GM23338 (cell line): Measurements from ENCODE around the gene RAI14. TPM values are rescaled to one million over a fixed set of nuclear protein-coding genes. Genes with fewer than 3 reads are reported as not detected.

Source experiments
- ATAC-seq: fragments of 200-7000 bp; cut with Tn5 transposase; 3 replicates; pipeline ENCODE4 v1.9.1; 2020
- DNase-seq: peaks from one replicate; pipeline ENCODE4 v3.0.0-alpha.2; 2015; ENCODE audit warnings: low spot score
- H2AFZ ChIP-seq: fragments of 200-600 bp; sonication (generic); 2 replicates; pipeline ENCODE4 v1.8.0; 2016; ENCODE audit warnings: antibody characterized with exemption, mild to moderate bottlenecking, moderate library complexity
- H3F3A ChIP-seq: fragments of 200-600 bp; sonication (generic); replicated peaks from 2 replicates; pipeline ENCODE4 v1.8.0; 2017; ENCODE audit warnings: antibody characterized with exemption, mixed run types, low read depth
- H3K27ac ChIP-seq: fragments of 200-600 bp; sonication (generic); 2 replicates; pipeline ENCODE4 v1.6.1; 2016; ENCODE audit warnings: low read depth
- H3K27me3 ChIP-seq: fragments of 200-600 bp; sonication (generic); 2 replicates; pipeline ENCODE4 v1.8.0; 2016; ENCODE audit warnings: mild to moderate bottlenecking, mixed run types, moderate library complexity; ENCODE audit not compliant: insufficient read depth
- H3K36me3 ChIP-seq: fragments of 200-600 bp; sonication (generic); 2 replicates; pipeline ENCODE4 v1.8.0; 2016; ENCODE audit warnings: mild to moderate bottlenecking; ENCODE audit not compliant: insufficient read depth
- H3K4me1 ChIP-seq: fragments of 200-600 bp; sonication (generic); 2 replicates; pipeline ENCODE4 v1.8.0; 2016; ENCODE audit warnings: mild to moderate bottlenecking, moderate library complexity; ENCODE audit not compliant: insufficient read depth
- H3K4me2 ChIP-seq: fragments of 200-600 bp; sonication (generic); 2 replicates; pipeline ENCODE4 v1.7.1; 2017; ENCODE audit warnings: mixed run types
- H3K4me3 ChIP-seq: fragments of 200-600 bp; sonication (generic); 2 replicates; pipeline ENCODE4 v1.6.1; 2016; ENCODE audit warnings: mixed run types
- H3K79me2 ChIP-seq: fragments of 200-600 bp; sonication (generic); replicated peaks from 2 replicates; pipeline ENCODE4 v1.8.0; 2017; ENCODE audit warnings: mild to moderate bottlenecking; ENCODE audit not compliant: insufficient read depth
- H3K9me2 ChIP-seq: fragments of 200-600 bp; sonication (generic); 2 replicates; pipeline ENCODE4 v1.8.0; 2017; ENCODE audit not compliant: insufficient read depth
- H4K20me1 ChIP-seq: fragments of 200-600 bp; sonication (generic); replicated peaks from 2 replicates; pipeline ENCODE4 v1.8.0; 2017; ENCODE audit warnings: mild to moderate bottlenecking; ENCODE audit not compliant: insufficient read depth
- H3K27ac Mint-ChIP-seq: 2 replicates; pipeline ENCODE4 v1.8.0; 2020; ENCODE audit warnings: inconsistent platforms, mild to moderate bottlenecking, moderate library complexity, mixed read lengths
- H3K27me3 Mint-ChIP-seq: 3 replicates; pipeline ENCODE4 v1.8.0; 2022; ENCODE audit warnings: low read depth, mild to moderate bottlenecking, moderate library complexity, mixed read lengths, inconsistent platforms; ENCODE audit not compliant: insufficient read depth, poor library complexity
- H3K36me3 Mint-ChIP-seq: 3 replicates; pipeline ENCODE4 v1.8.0; 2021; ENCODE audit warnings: low read depth, mild to moderate bottlenecking, inconsistent platforms, moderate library complexity, mixed read lengths
- H3K4me1 Mint-ChIP-seq: 3 replicates; pipeline ENCODE4 v1.8.0; 2020; ENCODE audit warnings: mild to moderate bottlenecking, inconsistent platforms, mixed read lengths
- H3K4me3 Mint-ChIP-seq: 3 replicates; pipeline ENCODE4 v1.8.0; 2021; ENCODE audit warnings: moderate library complexity, mild to moderate bottlenecking, inconsistent platforms, mixed read lengths
- H3K9me3 Mint-ChIP-seq: 3 replicates; pipeline ENCODE4 v1.8.0; 2020; ENCODE audit warnings: moderate library complexity, mild to moderate bottlenecking, inconsistent platforms, mixed read lengths
- CREB1 ChIP-seq: fragments of 250-450 bp; sonication (Bioruptor Pico); IDR thresholded peaks from 2 replicates; pipeline ENCODE4 v1.5.0; 2020; ENCODE audit warnings: low read depth, mild to moderate bottlenecking, moderate library complexity
- CTCF ChIP-seq, 2 experiments: fragments of 200-600 bp in 1 of 2; sonication (generic) in 1 of 2; conservative IDR thresholded peaks; 2 replicates each; pipeline versions ENCODE4 v1.5.1 to v1.6.1; 2016 to 2017; ENCODE audit warnings: antibody characterized with exemption in 2 of 2, low read depth in 2 of 2, mild to moderate bottlenecking in 2 of 2, moderate library complexity in 1 of 2
- ETS1 ChIP-seq: IDR thresholded peaks from 2 replicates; pipeline ENCODE4 v1.6.1; 2016; ENCODE audit warnings: antibody characterized with exemption
- EZH2 ChIP-seq: fragments of 200-600 bp; sonication (generic); IDR thresholded peaks from one replicate; pipeline ENCODE4 v1.8.0; 2017; ENCODE audit warnings: antibody characterized with exemption, mild to moderate bottlenecking, low read depth; ENCODE audit not compliant: unreplicated experiment
- EZH2phosphoT487 ChIP-seq: fragments of 200-600 bp; sonication (generic); IDR thresholded peaks from one replicate; pipeline ENCODE4 v1.8.1; 2018; ENCODE audit warnings: antibody characterized with exemption; ENCODE audit not compliant: unreplicated experiment
- JUNB ChIP-seq: IDR thresholded peaks from one replicate; pipeline ENCODE4 v1.6.1; 2016; ENCODE audit warnings: antibody characterized with exemption; ENCODE audit not compliant: unreplicated experiment
- STAT1 ChIP-seq: IDR thresholded peaks from one replicate; pipeline ENCODE4 v1.6.1; 2016; ENCODE audit warnings: antibody characterized with exemption; ENCODE audit not compliant: unreplicated experiment
- ZNF114 ChIP-seq: fragments of 250-450 bp; sonication (Bioruptor Pico); IDR thresholded peaks from 2 replicates; pipeline ENCODE4 v1.5.0; 2020; ENCODE audit warnings: mild to moderate bottlenecking, moderate library complexity
- ZNF331 ChIP-seq: fragments of 250-450 bp; sonication (Bioruptor Pico); IDR thresholded peaks from 2 replicates; pipeline ENCODE4 v1.5.0; 2020; ENCODE audit warnings: low read depth, mild to moderate bottlenecking, moderate library complexity
- ZNF462 ChIP-seq: fragments of 250-450 bp; sonication (Bioruptor Pico); IDR thresholded peaks from 2 replicates; pipeline ENCODE4 v1.5.0; 2020; ENCODE audit warnings: mild to moderate bottlenecking, moderate library complexity
- polyA plus RNA-seq: library from polyadenylated mRNA; unstranded; fragments of >200 nt; fragmentation: Nextera tagmentation; extraction: Ambion mirVana; gene quantifications from 2 replicates; pipeline ENCODE4 v1.2.1, GENCODE V29; 2016
- total RNA-seq: library from RNA; depleted of rRNA; stranded (reverse); fragments of >200 nt; shearing (Covaris generic); gene quantifications from 2 replicates; pipeline ENCODE4 v1.2.3, GENCODE V29; 2014

RAI14 gene
- total and polyA plus RNA-seq, 2 experiments from 2014 or later: 58.8 to 95.8 TPM

- Mint-ChIP-seq H3K9me3 (no peaks in the 10 kb centered on the region; the same call in 2 of the 3 replicates), H3K27ac (no peak overlapping the region), H3K36me3 (peaks cover 21% of the 10 kb centered on the region), H3K4me1 (peaks cover 11% of the 10 kb centered on the region; the same call in 2 of the 3 replicates), H3K27me3 (no peaks in the 10 kb centered on the region), H3K4me3 (no peak overlapping the region)
- Histone ChIP-seq H3K36me3 (no peaks in the 10 kb centered on the region), H3K27ac (no peak overlapping the region), H3K79me2 (no peaks in the 10 kb centered on the region), H3K4me3 (no peak overlapping the region), H3K4me1 (peaks cover 9% of the 10 kb centered on the region; the same call in 1 of the 2 replicates), H2AFZ (no peak overlapping the region), H3F3A (0 out of 2 replicates have a peak, but pooled peaks cover 3% of the 10 kb centered on the region), H3K4me2 (no peak overlapping the region), H3K27me3 (no peaks in the 10 kb centered on the region), H3K9me2 (peaks cover 6% of the 10 kb centered on the region; the same call in 1 of the 2 replicates), H4K20me1 (no peaks in the 10 kb centered on the region)
- ATAC-seq: no peak
- DNase-seq: no peak
- TF ChIP-seq ZNF331 (CRISPR knock-in tag): no peak
- TF ChIP-seq STAT1: no peak
- TF ChIP-seq CREB1 (CRISPR knock-in tag): no peak
Observed at GRCh38 chr5:34847552-34847951, 191.4 kb downstream of the RAI14 start.

GRCh38 chr5:34848230-34848629, 192.1 kb downstream of the RAI14 start:
- H3K27ac ChIP-seq: no peak overlapping the region
- H3K4me3 Mint-ChIP-seq: no peak overlapping the region
- no peak overlapping the region for H2AFZ ChIP-seq
- peaks cover 19% of the 10 kb centered on the region for H3K36me3 Mint-ChIP-seq
- no peaks in the 10 kb centered on the region for H3K79me2 ChIP-seq
- H3K27me3 ChIP-seq: no peaks in the 10 kb centered on the region
- TF ChIP-seq EZH2phosphoT487 (no peak), ETS1 (no peak), JUNB (no peak), CREB1 (CRISPR knock-in tag) (no peak), ZNF114 (no peak), ZNF462 (no peak), EZH2 (no peak), CTCF (conservative IDR thresholded peaks at IDR 0.05; ENCODE audit: low read depth in 2 of 2) (no peak)
- no peaks in the 10 kb centered on the region for H3K36me3 ChIP-seq
- H3K27me3 Mint-ChIP-seq: no peaks in the 10 kb centered on the region
- no peaks in the 10 kb centered on the region for H4K20me1 ChIP-seq
- no peak overlapping the region for H3K4me2 ChIP-seq
- H3K9me3 Mint-ChIP-seq: no peaks in the 10 kb centered on the region; the same call in 2 of the 3 replicates
- H3K4me1 ChIP-seq: peaks cover 9% of the 10 kb centered on the region; the same call in 1 of the 2 replicates
- 0 out of 2 replicates have a peak, but pooled peaks cover 3% of the 10 kb centered on the region for H3F3A ChIP-seq
- no peak overlapping the region for H3K4me3 ChIP-seq
- DNase-seq: no peak
- peaks cover 6% of the 10 kb centered on the region; the same call in 1 of the 2 replicates for H3K9me2 ChIP-seq
- H3K4me1 Mint-ChIP-seq: peaks cover 11% of the 10 kb centered on the region; the same call in 2 of the 3 replicates
- no peak for ATAC-seq
- H3K27ac Mint-ChIP-seq: no peak overlapping the region
